Measurements from ENCODE around the gene IL3RA.
"Not testable (repeated sequence)": the region's sequence is repeated elsewhere in the genome, so short reads cannot be mapped to it uniquely, and the experiment has no call there.

The IL3RA gene

DNA sequence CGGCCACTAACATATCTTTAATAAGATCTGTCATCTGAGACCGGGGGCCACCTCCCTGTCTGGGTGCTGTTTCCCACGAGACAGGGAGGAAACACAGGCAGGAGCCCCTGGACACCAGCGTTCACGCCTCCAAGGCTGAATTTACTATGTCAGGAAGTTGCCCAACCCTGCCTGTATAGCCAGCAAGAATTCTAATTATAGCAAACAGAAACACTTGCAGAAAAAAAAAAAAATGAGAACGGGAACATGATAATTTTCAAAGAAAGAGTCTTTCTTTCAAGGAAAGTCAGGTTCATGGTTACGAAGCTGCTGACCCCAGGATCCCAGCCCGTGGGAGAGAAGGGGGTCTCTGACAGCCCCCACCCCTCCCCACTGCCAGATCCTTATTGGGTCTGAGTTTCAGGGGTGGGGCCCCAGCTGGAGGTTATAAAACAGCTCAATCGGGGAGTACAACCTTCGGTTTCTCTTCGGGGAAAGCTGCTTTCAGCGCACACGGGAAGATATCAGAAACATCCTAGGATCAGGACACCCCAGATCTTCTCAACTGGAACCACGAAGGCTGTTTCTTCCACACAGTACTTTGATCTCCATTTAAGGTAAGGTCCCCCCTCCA lies at the start of gene IL3RA:
Gene IL3RA, plus strand, starts transcription at position 455 of the 613 bp plus-strand sequence. CDS start 4,981 bp downstream, outside the sequence.
- no peak for DNase-seq

DNA sequence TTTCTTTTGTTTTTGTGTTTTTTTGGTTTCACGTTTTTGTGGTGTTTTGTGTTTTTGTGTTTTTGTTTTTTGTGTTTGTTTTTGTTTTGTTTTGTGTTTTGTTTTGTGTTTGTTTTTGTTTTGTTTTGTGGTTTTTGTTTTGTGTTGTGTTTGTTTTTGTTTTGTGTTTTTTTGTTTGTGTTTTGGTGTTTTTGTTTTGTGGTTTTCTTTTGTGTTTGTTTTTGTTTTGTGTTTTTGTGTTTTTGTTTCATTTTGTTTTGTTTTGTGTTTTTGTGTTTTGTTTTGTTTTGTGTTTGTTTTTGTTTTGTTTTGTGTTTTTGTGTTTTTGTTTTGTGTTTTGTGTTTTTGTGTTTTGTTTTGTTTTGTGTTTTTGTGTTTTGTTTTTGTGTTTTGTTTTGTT lies 47.0 kb upstream of the IL3RA start:
- no peak for DNase-seq

DNA sequence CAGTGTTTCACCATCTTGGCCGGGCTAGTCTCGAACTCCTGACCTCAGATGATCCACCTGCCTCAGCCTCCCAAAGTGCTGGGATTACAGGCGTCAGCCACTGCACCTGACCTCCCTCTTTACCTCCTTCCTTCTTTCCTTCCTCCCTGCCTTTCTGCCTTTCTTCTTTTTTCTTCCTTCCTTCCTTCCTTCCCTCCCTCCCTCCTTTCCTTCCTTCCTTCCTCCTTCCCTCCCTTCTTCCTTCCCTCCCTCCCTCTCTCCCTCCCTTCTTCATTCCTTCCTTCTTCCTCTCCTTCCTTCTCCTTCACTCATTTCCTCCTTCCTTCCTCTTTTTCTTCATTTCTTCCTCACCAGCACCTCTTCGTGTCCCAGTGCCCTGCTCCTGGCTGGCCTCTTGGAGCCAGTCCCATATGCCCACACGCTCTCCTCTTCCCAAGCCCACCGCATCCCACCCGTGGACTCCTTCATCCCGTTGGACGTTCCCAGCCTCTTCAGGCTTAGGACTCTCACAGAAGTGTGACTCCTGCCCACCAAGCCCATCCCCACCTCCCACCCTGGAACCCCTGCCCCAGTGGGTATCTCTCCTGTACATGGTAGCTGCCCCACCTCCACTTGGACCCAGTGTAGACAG lies 45.4 kb upstream of the IL3RA start:
- DNase-seq, result no peak

DNA sequence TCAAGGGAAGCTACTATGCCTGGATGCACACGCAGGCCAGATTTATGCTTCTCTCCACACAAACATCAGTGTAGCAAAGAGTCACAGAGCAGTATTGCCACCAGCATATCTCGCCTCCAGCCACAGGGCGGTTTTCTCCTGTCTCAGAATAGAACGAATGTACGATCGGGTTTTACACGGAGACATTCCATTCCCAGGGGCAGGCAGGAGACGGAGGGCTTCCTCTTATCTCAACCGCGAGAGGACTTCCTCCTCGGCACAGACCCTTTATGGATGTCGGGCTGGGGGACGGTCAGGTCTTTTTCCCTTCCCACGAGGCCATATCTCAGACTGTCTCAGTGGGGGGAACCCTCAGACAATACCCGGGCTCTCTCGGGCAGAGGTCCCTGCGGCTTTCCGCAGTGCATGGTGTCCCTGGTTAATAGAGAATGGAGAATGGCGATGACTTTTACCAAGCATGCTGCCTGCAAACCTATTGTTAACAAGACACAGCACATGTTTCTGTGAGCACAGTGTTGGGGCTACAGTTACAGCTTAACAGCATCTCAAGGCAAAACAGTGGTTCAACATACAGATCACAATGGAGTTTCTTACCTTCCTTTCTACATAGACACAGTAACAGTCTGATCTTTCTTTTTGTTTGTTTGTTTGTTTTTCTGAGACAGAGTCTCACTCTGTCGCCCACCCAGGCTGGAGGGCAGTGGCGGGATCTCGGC lies 43.9 kb upstream of the IL3RA start:
- DNase-seq, result no peak

DNA sequence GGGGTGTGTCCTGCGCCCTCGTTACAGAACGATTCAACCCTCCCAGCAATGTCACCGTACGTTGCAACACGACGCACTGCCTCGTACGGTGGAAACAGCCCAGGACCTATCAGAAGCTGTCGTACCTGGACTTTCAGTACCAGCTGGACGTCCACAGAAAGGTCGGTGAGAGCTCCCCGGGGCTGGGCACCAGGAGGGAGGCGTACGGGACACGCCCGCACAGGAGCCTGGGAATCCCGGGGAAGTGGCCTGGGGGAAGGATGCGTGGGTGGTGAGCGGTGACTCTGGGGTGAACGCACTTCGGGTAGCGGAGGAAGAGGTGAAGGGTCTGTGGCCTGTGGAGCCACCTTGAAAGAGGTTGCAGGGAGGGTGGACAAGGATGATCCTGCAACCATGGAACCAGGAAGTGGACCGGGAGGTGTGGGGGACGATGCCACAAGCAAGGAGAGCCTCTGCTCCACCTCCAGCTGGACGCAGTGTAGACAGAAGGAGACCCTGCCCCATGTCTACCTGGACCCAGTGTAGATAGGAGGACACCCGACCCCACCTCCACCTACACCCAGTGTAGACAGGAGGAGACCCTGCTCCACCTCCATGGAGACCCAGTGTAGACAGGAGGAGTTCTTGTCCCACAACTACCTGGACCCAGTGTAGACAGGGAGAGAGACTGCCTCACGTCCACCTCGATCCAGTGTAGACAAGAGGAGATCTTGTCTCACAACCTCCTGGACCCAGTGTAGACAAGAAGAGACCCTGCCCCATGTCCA lies 42.1 kb upstream of the IL3RA start:
- DNase-seq, result no peak

DNA sequence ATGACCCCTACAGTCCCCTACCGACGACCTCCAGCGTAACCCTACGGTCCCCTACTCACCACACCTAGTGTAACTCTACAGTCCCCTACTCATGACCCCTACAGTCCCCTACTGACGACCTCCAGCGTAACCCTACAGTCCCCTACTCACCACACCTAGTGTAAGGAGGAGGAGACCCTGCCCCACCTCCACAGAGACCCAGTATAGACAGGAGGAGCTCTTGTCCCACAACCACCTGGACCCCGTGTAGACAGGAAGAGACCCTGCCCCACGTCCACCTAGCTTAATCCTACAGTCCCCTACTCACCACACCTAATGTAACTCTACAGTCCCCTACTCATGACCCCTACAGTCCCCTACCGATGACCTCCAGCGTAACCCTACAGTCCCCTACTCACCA lies 41.0 kb upstream of the IL3RA start:
- no peak for DNase-seq

DNA sequence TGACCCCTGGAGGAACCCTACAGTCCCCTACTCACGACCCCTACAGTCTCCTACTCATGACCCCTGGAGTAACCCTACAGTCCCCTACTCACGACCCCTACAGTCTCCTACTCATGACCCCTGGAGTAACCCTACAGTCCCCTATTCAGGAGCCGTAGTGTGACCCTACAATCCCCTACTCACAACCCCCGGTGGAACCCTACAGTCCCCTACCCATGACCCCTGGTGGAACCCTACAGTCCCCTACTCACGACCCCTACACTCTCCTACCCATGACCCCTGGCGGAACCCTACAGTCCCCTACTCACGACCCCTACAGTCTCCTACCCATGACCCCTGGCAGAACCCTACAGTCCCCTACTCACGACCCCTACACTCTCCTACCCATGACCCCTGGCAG lies 39.0 kb upstream of the IL3RA start:
- DNase-seq, result not testable (repeated sequence)

DNA sequence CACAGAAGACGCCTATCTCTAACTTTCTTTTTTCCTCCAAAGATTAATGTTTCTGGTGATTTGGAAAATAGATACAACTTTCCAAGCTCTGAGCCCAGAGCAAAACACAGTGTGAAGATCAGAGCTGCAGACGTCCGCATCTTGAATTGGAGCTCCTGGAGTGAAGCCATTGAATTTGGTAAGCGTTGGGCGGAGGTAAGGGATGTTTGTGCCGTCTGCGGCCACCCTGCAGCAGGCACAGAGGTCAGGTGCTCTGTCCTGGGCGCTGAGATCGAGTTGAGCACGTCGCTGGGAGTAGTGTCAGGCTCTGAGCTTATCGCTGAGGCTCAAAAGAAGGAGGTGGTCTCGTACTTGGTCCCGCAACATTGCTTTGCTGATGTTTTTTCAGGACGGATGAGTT lies 36.1 kb upstream of the IL3RA start:
- DNase-seq, result no peak

DNA sequence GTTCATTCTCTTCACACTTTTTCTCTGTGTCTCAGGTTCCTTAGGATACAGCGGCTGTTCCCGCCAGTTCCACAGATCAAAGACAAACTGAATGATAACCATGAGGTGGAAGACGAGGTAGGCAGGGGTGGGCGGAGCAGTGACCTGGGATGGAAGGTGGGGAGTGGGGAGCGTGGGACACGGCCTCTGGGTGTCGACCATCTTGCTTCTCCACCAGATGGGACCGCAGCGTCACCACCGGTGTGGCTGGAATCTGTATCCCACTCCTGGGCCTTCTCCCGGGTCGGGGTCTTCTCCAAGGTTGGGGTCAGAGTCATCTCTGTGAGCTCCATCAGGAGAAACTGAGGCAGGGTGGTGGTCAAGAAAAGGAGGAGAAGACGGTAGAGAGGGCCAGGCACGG lies 31.2 kb upstream of the IL3RA start:
- DNase-seq, result no peak

DNA sequence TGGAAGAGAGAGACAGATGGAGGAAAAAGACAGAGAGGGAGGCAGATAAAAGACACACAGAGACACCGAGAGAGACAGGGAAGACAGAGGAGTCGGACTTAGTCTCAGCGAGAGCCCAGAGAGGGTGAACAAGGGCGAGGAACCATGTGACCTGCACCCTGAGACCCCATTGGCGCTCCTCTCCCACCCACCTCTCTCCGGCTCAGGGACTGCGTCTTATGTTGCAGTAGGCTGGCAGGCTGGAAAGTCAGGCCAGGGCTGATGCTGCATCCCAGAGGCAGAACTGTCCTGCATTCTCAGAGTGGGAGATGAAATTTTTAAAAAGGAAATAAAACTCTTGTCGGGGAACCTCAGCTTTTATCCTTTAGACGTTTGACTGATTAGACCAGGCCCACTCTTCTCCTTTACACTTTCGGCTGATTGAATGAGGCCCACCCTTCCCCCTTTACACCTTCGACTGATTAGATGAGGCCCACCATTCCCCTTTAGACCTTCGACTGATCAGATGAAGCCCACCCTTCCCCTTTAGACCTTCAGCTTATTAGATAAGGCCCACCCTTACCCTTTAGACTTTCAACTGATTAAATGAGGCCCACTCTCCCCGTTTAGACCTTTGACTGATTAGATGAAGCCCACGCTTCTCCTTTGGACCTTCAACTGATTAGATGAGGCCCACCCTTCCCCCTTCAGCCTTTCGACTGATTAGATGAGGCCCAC lies 29.5 kb upstream of the IL3RA start:
- DNase-seq, result no peak

DNA sequence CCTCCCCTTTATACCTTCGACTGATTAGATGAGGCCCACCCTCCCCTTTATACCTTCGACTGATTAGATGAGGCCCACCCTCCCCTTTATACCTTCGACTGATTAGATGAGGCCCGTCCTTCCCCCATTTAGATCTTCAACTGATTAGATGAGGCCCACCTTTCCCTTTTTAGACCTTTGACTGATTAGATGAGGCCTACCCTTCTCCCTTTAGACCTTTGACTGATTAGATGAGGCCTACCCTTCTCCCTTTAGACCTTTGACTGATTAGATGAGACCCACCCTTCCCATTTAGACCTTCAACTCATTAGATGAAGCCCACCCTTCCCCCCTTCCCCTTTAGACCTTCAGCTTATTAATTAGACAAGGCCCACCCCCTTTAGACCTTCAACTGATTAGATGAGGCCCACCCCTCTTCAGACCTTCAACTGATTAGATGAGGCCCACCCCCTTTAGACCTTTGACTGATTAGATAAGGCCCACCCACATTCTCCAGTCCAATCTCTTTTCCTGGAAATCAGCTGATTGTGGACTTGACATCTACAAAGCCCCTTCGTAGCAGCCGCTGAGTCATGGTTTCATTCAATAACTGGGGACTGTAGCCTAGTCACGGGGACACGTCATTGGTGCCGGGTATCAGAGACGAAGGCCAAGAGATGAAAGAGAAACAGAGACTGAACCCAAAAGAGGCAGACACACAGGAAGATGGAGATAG lies 28.8 kb upstream of the IL3RA start:
- no peak for DNase-seq

DNA sequence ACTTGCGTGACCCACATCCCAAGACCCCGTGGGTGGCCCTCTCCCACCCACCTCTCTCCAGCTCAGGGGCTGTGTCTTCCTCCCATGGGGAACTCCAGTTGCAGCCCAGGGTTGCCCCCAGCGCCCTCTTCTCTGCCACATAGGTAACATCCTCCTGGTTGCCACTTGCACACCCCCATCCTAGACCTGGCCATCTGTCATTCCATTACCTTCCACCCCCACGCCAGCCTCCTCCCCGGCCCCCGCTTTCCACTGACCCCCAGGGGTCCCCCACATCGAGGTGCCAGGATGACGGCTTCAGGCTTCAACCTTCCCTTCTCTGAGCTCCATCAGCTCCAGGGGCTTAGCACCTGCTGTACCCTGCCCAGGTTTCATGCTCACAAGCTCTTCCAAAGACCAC lies 28.1 kb upstream of the IL3RA start:
- no peak for DNase-seq

DNA sequence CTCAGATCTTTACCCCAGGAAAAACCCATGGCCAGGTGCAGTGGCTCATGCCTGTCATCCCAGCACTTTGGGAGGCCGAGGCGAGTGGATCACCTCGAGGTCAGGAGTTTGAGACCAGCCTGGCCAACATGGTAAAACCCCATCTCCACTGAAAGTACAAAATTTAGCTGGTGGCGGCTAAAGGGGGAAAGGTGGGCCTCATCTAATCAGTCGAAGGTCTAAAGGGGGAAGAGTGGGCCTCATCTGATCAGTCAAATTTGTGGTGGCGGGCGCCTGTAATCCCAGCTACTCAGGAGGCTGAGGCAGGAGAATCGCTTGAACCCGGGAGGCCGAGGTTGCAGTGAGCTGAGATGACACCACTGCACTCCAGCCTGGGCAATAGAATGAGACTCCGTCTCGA lies 27.7 kb upstream of the IL3RA start:
- not testable (repeated sequence) for DNase-seq

DNA sequence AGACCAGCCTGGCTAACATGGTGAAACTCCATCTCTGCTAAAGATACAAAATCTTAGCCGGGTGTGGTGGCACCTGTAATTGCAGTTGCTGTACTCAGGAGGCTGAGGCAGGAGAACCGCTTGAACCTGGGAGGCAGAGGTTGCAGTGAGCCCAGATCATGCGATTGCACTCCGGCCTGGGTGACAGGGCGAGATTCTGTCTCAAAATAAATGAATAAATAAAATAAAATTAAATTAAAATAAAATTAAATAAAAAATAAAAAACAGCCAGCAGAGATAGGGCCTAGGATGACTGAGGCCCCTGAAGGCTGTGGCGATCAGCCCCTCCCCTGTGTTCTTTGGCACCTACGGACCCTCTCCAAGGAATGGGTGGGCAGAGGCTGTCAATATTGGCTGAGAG lies 22.8 kb upstream of the IL3RA start:
- no peak for DNase-seq

DNA sequence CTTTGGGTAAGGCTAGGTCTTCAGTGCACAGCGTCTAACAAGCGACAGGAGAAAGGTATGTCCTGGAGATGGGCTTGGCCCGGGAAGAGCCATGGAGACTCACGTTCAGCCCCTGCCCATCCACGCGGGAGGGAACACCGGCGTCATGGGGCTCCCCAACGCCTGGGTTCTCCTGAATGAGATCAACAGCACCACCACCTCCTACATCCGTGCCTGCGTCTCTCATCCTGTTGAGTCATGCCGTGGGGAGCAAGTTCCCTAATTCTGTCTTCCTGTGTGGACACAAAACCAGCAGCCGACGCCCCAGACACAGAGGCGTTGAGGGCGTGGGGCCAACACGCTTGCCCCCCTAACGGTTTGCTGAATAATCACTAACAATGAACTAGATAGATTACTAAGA lies 20.1 kb upstream of the IL3RA start:
- DNase-seq, result no peak

DNA sequence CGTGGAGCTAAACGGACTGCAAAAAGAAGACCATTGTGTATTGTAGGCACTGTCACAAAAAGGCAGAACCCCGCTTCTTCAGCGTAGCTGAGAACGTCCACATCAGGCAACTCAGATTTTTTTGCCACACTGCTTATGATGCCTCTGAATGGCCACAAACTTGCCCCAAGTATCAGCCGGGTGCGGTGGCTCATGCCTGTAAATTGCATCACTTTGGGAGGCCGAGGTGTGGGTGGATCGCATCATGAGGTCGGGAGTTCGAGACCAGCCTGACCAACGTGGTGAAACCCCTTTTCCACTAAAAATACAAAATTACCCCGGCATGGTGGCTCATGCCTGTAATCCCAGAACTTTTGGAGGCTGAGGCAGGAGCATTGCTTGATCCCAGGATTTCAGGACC lies 14.9 kb upstream of the IL3RA start:
- DNase-seq, result no peak

DNA sequence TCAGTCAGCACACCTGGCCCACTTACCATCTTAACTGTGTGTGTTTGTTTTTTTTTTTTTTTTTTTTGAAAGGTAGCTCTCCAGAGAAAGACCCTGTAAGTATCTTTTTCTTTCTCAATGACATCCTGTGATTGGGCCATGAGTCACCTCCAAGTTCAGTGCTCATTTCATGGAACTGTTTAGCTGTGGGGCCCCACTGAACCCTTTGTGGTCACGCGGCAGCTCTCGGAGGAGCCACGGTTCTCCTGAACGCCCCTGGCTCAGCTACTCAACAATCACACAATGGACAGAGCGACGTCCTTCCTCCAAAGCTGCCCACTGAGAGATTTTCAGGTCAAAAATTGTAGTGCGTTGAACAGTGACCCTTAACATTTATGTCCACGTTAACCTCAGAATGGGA lies 14.2 kb upstream of the IL3RA start:
- DNase-seq, result no peak

DNA sequence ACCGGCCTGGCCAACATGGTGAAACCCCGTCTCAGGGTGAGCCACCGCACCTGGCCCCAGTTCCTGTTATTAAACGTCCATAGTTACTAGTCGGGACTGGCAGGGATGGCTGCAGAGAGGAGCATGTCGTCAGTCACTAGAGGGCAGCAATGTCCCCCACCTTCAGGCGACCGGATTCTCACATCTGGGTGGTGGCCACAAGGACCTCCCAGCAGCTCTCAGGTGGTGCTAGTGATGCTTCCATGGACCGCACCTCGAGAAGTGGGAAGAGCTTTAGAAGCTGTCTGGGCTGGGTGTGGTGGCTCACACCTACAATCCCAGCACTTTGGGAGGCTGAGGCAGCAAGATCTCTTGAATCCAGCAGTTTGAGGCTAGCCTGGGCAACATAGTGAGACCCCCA lies 13.3 kb upstream of the IL3RA start:
- DNase-seq, result peak in 3 of 4 experiments; percentile 2 to 5 (median 4)

DNA sequence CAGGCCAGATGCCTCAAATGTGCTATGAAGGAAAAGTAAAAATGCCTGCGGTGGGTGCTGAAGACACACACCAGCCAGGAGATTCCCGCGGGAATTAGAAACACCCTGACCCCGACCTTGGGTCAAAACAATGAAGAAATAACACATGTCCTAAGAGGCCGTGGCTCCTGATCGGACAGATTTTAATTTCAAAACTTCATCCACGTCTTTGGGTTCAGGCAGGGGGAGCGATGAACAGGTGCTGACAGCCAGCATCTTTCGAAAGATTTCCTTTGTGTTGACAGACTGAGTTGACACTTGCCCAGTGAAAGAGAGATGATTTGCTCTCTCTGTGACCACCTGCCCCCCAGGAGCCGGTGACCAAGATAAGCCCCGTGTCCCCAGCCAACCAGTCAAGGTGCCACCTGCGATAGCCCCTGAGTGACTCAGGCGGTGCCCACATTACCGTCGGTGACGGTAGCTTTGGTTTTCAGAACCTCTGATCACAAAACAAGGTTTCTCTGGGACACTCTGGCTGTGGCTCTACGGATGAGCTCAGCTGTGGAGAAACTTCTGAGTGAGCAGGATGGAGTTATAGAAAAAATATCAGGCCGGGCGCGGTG lies 11.0 kb upstream of the IL3RA start:
- no peak for DNase-seq

DNA sequence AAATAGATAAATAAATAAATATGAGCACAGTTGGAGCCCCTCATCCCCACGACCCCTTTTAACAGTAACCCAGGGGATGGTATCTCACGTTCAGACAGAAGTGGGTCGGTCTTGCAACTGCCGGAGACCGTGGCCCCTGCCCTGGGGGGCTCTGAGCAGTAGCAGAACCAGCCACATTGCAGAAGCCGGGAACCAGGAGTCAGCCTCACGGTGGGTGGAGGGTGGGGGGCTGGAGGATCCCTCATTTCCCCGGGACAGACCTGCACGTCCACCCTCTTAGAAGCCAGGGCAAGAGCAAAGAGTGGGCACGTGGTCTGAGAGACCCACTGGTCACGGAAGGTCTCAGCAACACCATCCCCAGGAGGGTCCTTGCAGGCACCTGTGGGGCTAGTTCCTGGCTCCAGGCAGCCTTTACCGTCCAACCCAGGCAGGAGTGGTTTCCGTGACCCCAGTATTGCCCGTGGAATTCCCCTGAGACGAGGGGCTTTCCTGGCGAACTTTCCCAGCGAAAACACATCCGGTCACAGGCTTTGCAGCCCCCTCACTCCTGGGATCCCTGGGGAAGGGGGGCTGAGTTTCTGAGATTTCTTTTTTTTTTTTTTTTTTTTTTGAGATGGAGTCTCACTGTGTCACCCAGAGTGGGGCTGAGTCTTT lies 8.8 kb upstream of the IL3RA start:
- no peak for DNase-seq

DNA sequence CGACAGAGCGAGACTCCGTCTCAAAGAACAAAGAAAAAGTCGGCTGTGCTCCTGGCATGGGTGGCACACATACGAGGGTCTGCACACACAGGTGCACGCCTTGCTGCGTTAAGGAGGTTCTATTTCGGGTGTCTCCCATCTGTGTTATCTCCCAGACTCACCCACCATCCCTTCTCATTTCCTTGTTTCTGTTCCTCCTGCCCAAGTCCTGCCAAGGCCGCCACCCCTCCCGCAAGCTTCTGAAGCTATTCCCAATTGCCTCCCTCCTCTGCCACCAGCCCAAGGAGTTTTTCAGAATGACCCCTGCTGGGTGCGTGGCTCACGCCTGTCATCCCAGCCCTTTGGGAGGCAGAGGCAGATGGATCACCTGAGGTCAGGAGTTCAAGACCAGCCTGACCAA lies 6.0 kb upstream of the IL3RA start:
- no peak for DNase-seq
